Fibroblast of skin of abdomen (primary cell): ENCODE data around the gene RAD51B.

Experiments used
- DNase-seq: peaks from one replicate; pipeline ENCODE4 v3.0.0-alpha.2; 2013

Gene RAD51B

GRCh38 chr14:68625366-68626090 is 805.9 kb downstream of the RAD51B start:
- no peak for DNase-seq

- DNase-seq = no peak
These were observed 806.8 kb downstream of the RAD51B start for GRCh38 chr14:68626386-68626785.

- no peak for DNase-seq
These were observed 807.7 kb downstream of the RAD51B start for GRCh38 chr14:68627050-68627867.

- DNase-seq = no peak
These were observed 808.5 kb downstream of the RAD51B start for GRCh38 chr14:68627868-68628604.

GRCh38 chr14:68628605-68629310 is 809.2 kb downstream of the RAD51B start:
- DNase-seq = no peak

GRCh38 chr14:68630081-68630571 is 810.5 kb downstream of the RAD51B start:
- no peak for DNase-seq

- no peak for DNase-seq
These were observed 811.2 kb downstream of the RAD51B start for GRCh38 chr14:68630611-68631393.

- DNase-seq = no peak
These were observed 811.9 kb downstream of the RAD51B start for GRCh38 chr14:68631394-68632053.

GRCh38 chr14:68632054-68632895 is 812.7 kb downstream of the RAD51B start:
- DNase-seq = no peak

GRCh38 chr14:68633131-68633991 is 813.8 kb downstream of the RAD51B start:
- DNase-seq = peak; percentile 68

GRCh38 chr14:68634332-68634731 is 814.8 kb downstream of the RAD51B start:
- peak; percentile 42 for DNase-seq

GRCh38 chr14:68634874-68635595 is 815.5 kb downstream of the RAD51B start:
- DNase-seq = no peak

GRCh38 chr14:68636597-68636996 is 817.0 kb downstream of the RAD51B start:
- DNase-seq = no peak

- peak; percentile 88 for DNase-seq
These were observed 817.8 kb downstream of the RAD51B start for GRCh38 chr14:68637106-68638021.

- DNase-seq = no peak
These were observed 818.8 kb downstream of the RAD51B start for GRCh38 chr14:68638141-68638999.
